SU-DHL-6 (cell line): ENCODE measurements around the gene GPX5.

Experiments used
- H2AFZ ChIP-seq: fragments of 200-600 bp; sonication (generic); 2 replicates; pipeline ENCODE4 v1.6.1; 2014; ENCODE audit warnings: low read depth, mild to moderate bottlenecking, moderate library complexity, mixed read lengths, antibody characterized with exemption, low read length; ENCODE audit not compliant: severe bottlenecking
- H3F3A ChIP-seq: fragments of 200-600 bp; shearing (Covaris generic); 2 replicates; pipeline ENCODE4 v1.6.0; 2016; ENCODE audit warnings: antibody characterized with exemption, mild to moderate bottlenecking; ENCODE audit not compliant: insufficient read depth
- H3K27ac ChIP-seq: fragments of 200-600 bp; sonication (generic); 2 replicates; pipeline ENCODE4 v1.5.1; 2016; ENCODE audit warnings: low read depth, mild to moderate bottlenecking, low read length, moderate library complexity, mixed read lengths
- H3K27me3 ChIP-seq: fragments of 200-600 bp; sonication (generic), shearing (Covaris generic); 2 replicates; pipeline ENCODE4 v1.6.0; 2014; ENCODE audit warnings: mild to moderate bottlenecking, low read length
- H3K36me3 ChIP-seq: fragments of 200-600 bp; sonication (generic); 2 replicates; pipeline ENCODE4 v1.6.1; 2014; ENCODE audit warnings: mild to moderate bottlenecking, low read length, mixed read lengths
- H3K4me2 ChIP-seq: fragments of 300-600, 200-600 bp; shearing (Covaris generic), sonication (generic); 2 replicates; pipeline ENCODE4 v1.6.0; 2014; ENCODE audit warnings: low read length, low read depth, mild to moderate bottlenecking; ENCODE audit not compliant: poor library complexity, severe bottlenecking
- H3K4me3 ChIP-seq: fragments of 200-600 bp; sonication (generic); 2 replicates; pipeline ENCODE4 v1.5.1; 2014; ENCODE audit warnings: antibody characterized with exemption, low read length, mild to moderate bottlenecking, mixed read lengths; ENCODE audit not compliant: insufficient read depth, poor library complexity, severe bottlenecking
- H3K79me2 ChIP-seq: fragments of 200-600 bp; sonication (generic); 2 replicates; pipeline ENCODE4 v1.6.1; 2014; ENCODE audit warnings: mild to moderate bottlenecking, low read length, moderate library complexity; ENCODE audit not compliant: insufficient read depth
- H3K9ac ChIP-seq: fragments of 200-600 bp; sonication (generic); 2 replicates; pipeline ENCODE4 v1.7.0; 2014; ENCODE audit warnings: mild to moderate bottlenecking, low read length
- H3K9me2 ChIP-seq: fragments of 200-600 bp; sonication (generic); replicated peaks from 2 replicates; pipeline ENCODE4 v1.6.1; 2014; ENCODE audit warnings: low read length; ENCODE audit not compliant: insufficient read depth
- H3K9me3 ChIP-seq: fragments of 200-600 bp; sonication (generic); 2 replicates; pipeline ENCODE4 v1.6.1; 2014; ENCODE audit warnings: low read length, mixed read lengths; ENCODE audit not compliant: insufficient read depth
- H4K20me1 ChIP-seq: fragments of 200-600 bp; sonication (generic); 2 replicates; pipeline ENCODE4 v1.6.1; 2014; ENCODE audit warnings: low read depth, mild to moderate bottlenecking, antibody characterized with exemption, low read length, moderate library complexity, mixed read lengths
- CTCF ChIP-seq: fragments of 200-600 bp; sonication (generic); IDR thresholded peaks from one replicate; pipeline ENCODE4 v1.5.1; 2017; ENCODE audit warnings: antibody characterized with exemption, mild to moderate bottlenecking, low read length, moderate library complexity; ENCODE audit not compliant: insufficient read depth, poor library complexity, severe bottlenecking
- EZH2phosphoT487 ChIP-seq: fragments of 200-600 bp; sonication (generic), shearing (Covaris generic); conservative IDR thresholded peaks from 2 replicates; pipeline ENCODE4 v1.6.1; 2018; ENCODE audit warnings: mild to moderate bottlenecking, antibody characterized with exemption, low read length, moderate library complexity, mixed read lengths

GPX5 gene

GRCh38 chr6:28523241-28523622, 2.4 kb upstream of the GPX5 start:
- Histone ChIP-seq H3F3A (no peaks in the 10 kb centered on the region), H3K9me3 (no peaks in the 10 kb centered on the region), H4K20me1 (no peaks in the 10 kb centered on the region), H3K9me2 (no peaks in the 10 kb centered on the region), H3K4me2 (no peak overlapping the region), H2AFZ (no peak overlapping the region), H3K36me3 (no peaks in the 10 kb centered on the region), H3K27me3 (no peaks in the 10 kb centered on the region), H3K79me2 (no peaks in the 10 kb centered on the region), H3K27ac (no peak overlapping the region), H3K4me3 (no peak overlapping the region), H3K9ac (no peak overlapping the region)
- TF ChIP-seq CTCF (no peak), EZH2phosphoT487 (no peak)

GRCh38 chr6:28530777-28531176, 5.1 kb downstream of the GPX5 start:
- no peak overlapping the region for H2AFZ ChIP-seq
- H3K4me3 ChIP-seq, result no peak overlapping the region
- no peak overlapping the region for H3K4me2 ChIP-seq
- no peaks in the 10 kb centered on the region for H4K20me1 ChIP-seq
- H3K9me2 ChIP-seq, result no peaks in the 10 kb centered on the region
- H3K9ac ChIP-seq, result no peak overlapping the region
- H3K79me2 ChIP-seq, result no peaks in the 10 kb centered on the region
- H3K9me3 ChIP-seq, result no peaks in the 10 kb centered on the region
- H3F3A ChIP-seq, result no peaks in the 10 kb centered on the region
- TF ChIP-seq CTCF (no peak), EZH2phosphoT487 (no peak)
- H3K36me3 ChIP-seq, result no peaks in the 10 kb centered on the region
- no peak overlapping the region for H3K27ac ChIP-seq
- no peaks in the 10 kb centered on the region for H3K27me3 ChIP-seq

- Histone ChIP-seq H2AFZ (no peak overlapping the region), H4K20me1 (no peaks in the 10 kb centered on the region), H3K9me3 (no peaks in the 10 kb centered on the region), H3K4me2 (no peak overlapping the region), H3K79me2 (no peaks in the 10 kb centered on the region), H3K36me3 (no peaks in the 10 kb centered on the region), H3K4me3 (no peak overlapping the region), H3F3A (no peaks in the 10 kb centered on the region), H3K9me2 (no peaks in the 10 kb centered on the region), H3K9ac (no peak overlapping the region), H3K27me3 (no peaks in the 10 kb centered on the region), H3K27ac (no peak overlapping the region)
- no peak for TF ChIP-seq CTCF
- no peak for TF ChIP-seq EZH2phosphoT487
Measured at GRCh38 chr6:28531479-28532128, 5.9 kb downstream of the GPX5 start.
